Stomach (tissue), 9 donors: ENCODE data around the gene ANAPC13. TPM values are rescaled to one million over a fixed set of nuclear protein-coding genes. Genes with fewer than 3 reads are reported as not detected.

Experiments
- DNase-seq, 2 donors: peaks; one replicate each; pipeline versions ENCODE4 v3.0.0 to v3.0.0-alpha.2; 2013 to 2019
- H3K27ac ChIP-seq, 5 donors: fragments of 200-600 bp in 4 of 5; sonication (generic) in 4 of 5; one replicate each; pipeline ENCODE4 v1.5.1; 2013 to 2019; ENCODE audit warnings: mild to moderate bottlenecking in 1 of 5, moderate library complexity in 1 of 5
- H3K27me3 ChIP-seq, 3 donors: fragments of 200-600 bp; sonication (generic); one replicate each; pipeline ENCODE4 v1.5.1; 2017 to 2019; ENCODE audit warnings: mixed run types in 1 of 3
- H3K36me3 ChIP-seq, 4 donors: fragments of 200-600 bp; sonication (generic); 1 replicate in 3 of 4; 2 replicates in 1 of 4; pipeline ENCODE4 v1.5.1; 2016 to 2019
- H3K4me1 ChIP-seq, 4 donors: fragments of 200-600 bp; sonication (generic); one replicate each; pipeline ENCODE4 v1.5.1; 2016 to 2019
- H3K4me3 ChIP-seq, 4 donors: fragments of 200-600 bp; sonication (generic) in 3 of 4; one replicate each; pipeline ENCODE4 v1.5.1; 2016 to 2019; ENCODE audit warnings: mild to moderate bottlenecking in 1 of 4
- H3K9me3 ChIP-seq, 4 donors: fragments of 200-600 bp; sonication (generic); one replicate each; pipeline ENCODE4 v1.5.1; 2016 to 2019
- CTCF ChIP-seq, 7 experiments: fragments of 450-650 bp in 4 of 7; fragments of 200-600 bp in 3 of 7; sonication (generic) in 3 of 7; IDR thresholded peaks; one replicate each; pipeline ENCODE4 v1.5.1; 2016 to 2019; ENCODE audit warnings: antibody characterized with exemption in 7 of 7, control low read depth in 2 of 7, mild to moderate bottlenecking in 1 of 7
- EP300 ChIP-seq: sonication (generic); formaldehyde crosslinking; IDR thresholded peaks from one replicate; pipeline ENCODE4 v1.6.1; 2017; ENCODE audit warnings: antibody characterized with exemption
- POLR2A ChIP-seq, 4 donors: fragments of 450-650 bp; IDR thresholded peaks; one replicate each; pipeline ENCODE4 v1.6.1; 2016; ENCODE audit warnings: antibody characterized with exemption in 4 of 4, control low read depth in 2 of 4, mild to moderate bottlenecking in 1 of 4, moderate library complexity in 1 of 4
- POLR2AphosphoS5 ChIP-seq, 3 donors: sonication (generic); formaldehyde crosslinking; IDR thresholded peaks; one replicate each; pipeline ENCODE4 v1.6.1; 2016; ENCODE audit warnings: antibody characterized with exemption in 3 of 3
- WGBS, 5 donors: extraction: QIAGEN DNeasy Blood & Tissue Kit in 3 of 5; methylation state at CpG; one replicate each; pipeline versions ENCODE4 v1.1.5 to v1.1.7; 2013 to 2018; 5-methylcytosine and 5-hydroxymethylcytosine counted together
- intact Hi-C: fragments of 100-400 bp; cut with DNase I; formaldehyde crosslinking; loops from one replicate; pipeline ENCODE4 v1.15.1; 2023; ENCODE audit warnings: low total_unique reads
- polyA plus RNA-seq, 3 donors: library from polyadenylated mRNA; stranded (reverse); fragments of 200-250 nt; gene quantifications; one replicate each; pipeline ENCODE4 v1.2.3, GENCODE V29; 2013
- total RNA-seq, 5 donors: library from RNA; depleted of rRNA; stranded (reverse); fragments of >200 nt; gene quantifications; one replicate each; pipeline versions ENCODE4 v1.1.0 to v1.2.3, GENCODE V29; 2014 to 2016
- donor health status: healthy with polysubstance abuse.
- donor health status: Bipolar disorder and iron deficiency.
- donor health status: healthy.

The ANAPC13 gene
- total and polyA plus RNA-seq, 8 donors, result 3.2 to 130 (median 44.4) TPM

- Histone ChIP-seq H3K27ac (no peak overlapping the region), H3K27me3 (no peaks in the 10 kb centered on the region), H3K9me3 (no peaks in the 10 kb centered on the region), H3K4me3 (no peak overlapping the region), H3K36me3 (no peaks in the 10 kb centered on the region), H3K4me1 (no peaks in the 10 kb centered on the region)
- intact Hi-C loops, result no loop called here
- no peak for DNase-seq
- 60 to 70% (median 65%) methylated on average over 6 of the region's 6 CpGs for WGBS, 5 donors
- no peak for TF ChIP-seq POLR2AphosphoS5 (IDR thresholded peaks at IDR 0.05)
- TF ChIP-seq EP300, result no peak
- no peak for TF ChIP-seq CTCF (IDR thresholded peaks at IDR 0.05)
- TF ChIP-seq POLR2A (IDR thresholded peaks at IDR 0.05), result no peak
These were observed 32.2 kb downstream of the ANAPC13 start for GRCh38 chr3:134453631-134454030.

GRCh38 chr3:134449951-134450350 is 35.8 kb downstream of the ANAPC13 start:
- no peak overlapping the region for H3K4me3 ChIP-seq
- intact Hi-C loops, result no loop called here
- no peak for DNase-seq
- H3K36me3 ChIP-seq, result no peaks in the 10 kb centered on the region
- no peaks in the 10 kb centered on the region for H3K9me3 ChIP-seq
- no peak for TF ChIP-seq POLR2A (IDR thresholded peaks at IDR 0.05)
- TF ChIP-seq CTCF (IDR thresholded peaks at IDR 0.05), result no peak
- TF ChIP-seq POLR2AphosphoS5 (IDR thresholded peaks at IDR 0.05), result no peak
- no peak for TF ChIP-seq EP300
- H3K4me1 ChIP-seq, result peaks cover 0 to 26% (median 17%) of the 10 kb centered on the region in 4 donors
- H3K27me3 ChIP-seq, result no peaks in the 10 kb centered on the region
- H3K27ac ChIP-seq, result no peak overlapping the region
- WGBS, 5 donors, result 60 to 83% (median 70%) methylated on average over 3 of the region's 3 CpGs

GRCh38 chr3:134449277-134449676 is 36.5 kb downstream of the ANAPC13 start:
- H3K27me3 ChIP-seq, result no peaks in the 10 kb centered on the region
- no peaks in the 10 kb centered on the region for H3K9me3 ChIP-seq
- intact Hi-C loops, result no loop called here
- DNase-seq, result peak; percentile 59 to 61
- H3K4me1 ChIP-seq, result peaks cover 0 to 26% (median 17%) of the 10 kb centered on the region in 4 donors
- WGBS, 5 donors, result 49 to 71% (median 63%) methylated on average over 2 of the region's 2 CpGs
- TF ChIP-seq CTCF (IDR thresholded peaks at IDR 0.05) (peak in 5 of 7 experiments; percentile 12 to 58 (median 31)), POLR2A (IDR thresholded peaks at IDR 0.05) (no peak)
- no peak overlapping the region for H3K27ac ChIP-seq
- no peaks in the 10 kb centered on the region for H3K36me3 ChIP-seq
- no peak overlapping the region for H3K4me3 ChIP-seq

- Histone ChIP-seq H3K4me3 (no peak overlapping the region), H3K36me3 (no peaks in the 10 kb centered on the region), H3K4me1 (peaks cover 0 to 26% (median 17%) of the 10 kb centered on the region in 4 donors), H3K27ac (no peak overlapping the region), H3K9me3 (no peaks in the 10 kb centered on the region), H3K27me3 (no peaks in the 10 kb centered on the region)
- intact Hi-C loops, result no loop called here
- DNase-seq, result no peak
- WGBS, 5 donors, result 82 to 94% (median 94%) methylated on average over 5 of the region's 5 CpGs
- TF ChIP-seq EP300, result no peak
- TF ChIP-seq CTCF (IDR thresholded peaks at IDR 0.05), result no peak
- TF ChIP-seq POLR2AphosphoS5 (IDR thresholded peaks at IDR 0.05), result no peak
- TF ChIP-seq POLR2A (IDR thresholded peaks at IDR 0.05), result no peak
These were observed 37.1 kb downstream of the ANAPC13 start for GRCh38 chr3:134448664-134449063.
